Measurements from ENCODE around the gene FAM181A.

DNA sequence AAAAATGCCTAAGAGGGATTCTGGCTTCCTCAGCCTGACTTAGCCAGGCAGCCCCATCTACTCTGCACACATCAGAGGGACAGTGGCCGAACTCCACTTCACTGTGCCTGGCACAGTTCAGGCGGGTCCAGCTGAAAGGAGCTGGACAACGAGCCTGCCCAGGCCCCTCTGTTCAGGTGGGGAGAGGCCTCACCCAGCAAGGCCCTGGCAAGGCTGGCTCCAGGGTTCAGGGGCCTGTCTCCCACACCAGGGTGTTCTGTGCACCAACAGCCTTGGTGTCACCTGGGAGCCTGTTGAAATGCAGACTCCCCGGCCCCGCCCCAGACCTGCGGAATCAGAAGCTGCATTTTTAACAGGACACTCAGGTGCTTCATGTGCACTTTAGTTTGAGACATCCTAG, 9.8 kb downstream of the FAM181A start:
- TF ChIP-seq, protein P1, sequence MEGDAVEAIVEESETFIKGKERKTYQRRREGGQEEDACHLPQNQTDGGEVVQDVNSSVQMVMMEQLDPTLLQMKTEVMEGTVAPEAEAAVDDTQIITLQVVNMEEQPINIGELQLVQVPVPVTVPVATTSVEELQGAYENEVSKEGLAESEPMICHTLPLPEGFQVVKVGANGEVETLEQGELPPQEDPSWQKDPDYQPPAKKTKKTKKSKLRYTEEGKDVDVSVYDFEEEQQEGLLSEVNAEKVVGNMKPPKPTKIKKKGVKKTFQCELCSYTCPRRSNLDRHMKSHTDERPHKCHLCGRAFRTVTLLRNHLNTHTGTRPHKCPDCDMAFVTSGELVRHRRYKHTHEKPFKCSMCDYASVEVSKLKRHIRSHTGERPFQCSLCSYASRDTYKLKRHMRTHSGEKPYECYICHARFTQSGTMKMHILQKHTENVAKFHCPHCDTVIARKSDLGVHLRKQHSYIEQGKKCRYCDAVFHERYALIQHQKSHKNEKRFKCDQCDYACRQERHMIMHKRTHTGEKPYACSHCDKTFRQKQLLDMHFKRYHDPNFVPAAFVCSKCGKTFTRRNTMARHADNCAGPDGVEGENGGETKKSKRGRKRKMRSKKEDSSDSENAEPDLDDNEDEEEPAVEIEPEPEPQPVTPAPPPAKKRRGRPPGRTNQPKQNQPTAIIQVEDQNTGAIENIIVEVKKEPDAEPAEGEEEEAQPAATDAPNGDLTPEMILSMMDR (conservative IDR thresholded peaks at IDR 0.05; ENCODE audit: low read depth, low read length), result no peak
- TF ChIP-seq EZH2 (IDR thresholded peaks at IDR 0.05; ENCODE audit: low read length, unreplicated experiment), result no peak
- TF ChIP-seq EZH2phosphoT487 (IDR thresholded peaks at IDR 0.05; ENCODE audit: borderline replicate concordance, low read length), result no peak
